GM19395 (cell line): ENCODE results near the gene FOXI3.
"Not testable (repeated sequence)": the region's sequence is repeated elsewhere in the genome, so short reads cannot be mapped to it uniquely, and the experiment has no call there.

ENCODE experiments used
- ATAC-seq: cut with Tn5 transposase; IDR thresholded peaks from one replicate; pipeline ENCODE4 v1.9.1; 2021; ENCODE audit warnings: mild to moderate bottlenecking, moderate library complexity; ENCODE audit not compliant: unreplicated experiment

FOXI3 gene

DNA sequence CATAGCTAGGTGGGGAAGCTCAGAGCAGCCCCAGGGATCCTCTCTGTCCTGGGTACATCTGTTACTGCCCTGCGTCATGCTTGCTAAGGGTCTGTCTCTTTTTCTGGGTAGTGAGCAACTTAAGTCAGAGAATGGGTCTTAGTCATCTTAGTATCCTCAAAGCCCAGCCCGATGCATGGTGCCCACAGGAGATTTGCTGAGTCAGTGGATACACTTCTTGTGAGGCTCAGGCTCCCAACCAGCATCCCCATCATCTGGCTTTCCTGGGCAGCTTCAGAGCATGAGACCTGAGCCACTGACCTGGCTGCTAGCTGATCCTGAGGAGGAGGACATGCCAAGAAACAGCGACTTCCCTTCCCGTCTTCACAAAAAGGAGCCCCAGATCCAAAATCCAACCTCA, 10.0 kb downstream of the FOXI3 start:
- ATAC-seq, result no peak

- ATAC-seq, result no peak
These were observed 10.4 kb downstream of the FOXI3 start for GRCh38 chr2:88442061-88442460.

GRCh38 chr2:88437010-88437409, 15.5 kb downstream of the FOXI3 start:
- no peak for ATAC-seq

- no peak for ATAC-seq
These were observed 22.6 kb downstream of the FOXI3 start for GRCh38 chr2:88429929-88430328.

DNA sequence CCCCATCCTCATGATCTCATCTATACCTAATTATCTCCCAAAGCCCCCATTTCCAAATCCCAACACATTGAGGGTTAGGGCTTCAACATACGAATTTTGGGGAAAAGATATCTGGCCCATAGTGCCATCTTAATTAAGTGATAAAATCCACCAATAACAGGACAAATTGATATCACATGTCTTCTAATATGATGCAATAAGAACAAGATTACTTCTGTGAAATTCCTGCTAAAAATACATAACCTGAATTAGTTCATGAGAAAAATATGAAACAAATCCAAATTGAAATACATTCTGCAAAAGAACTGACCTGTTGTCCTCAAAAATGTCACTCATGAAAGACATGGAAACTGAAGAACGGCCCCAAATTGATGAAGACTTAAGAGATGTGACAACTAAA, 28.8 kb downstream of the FOXI3 start:
- no peak for ATAC-seq

DNA sequence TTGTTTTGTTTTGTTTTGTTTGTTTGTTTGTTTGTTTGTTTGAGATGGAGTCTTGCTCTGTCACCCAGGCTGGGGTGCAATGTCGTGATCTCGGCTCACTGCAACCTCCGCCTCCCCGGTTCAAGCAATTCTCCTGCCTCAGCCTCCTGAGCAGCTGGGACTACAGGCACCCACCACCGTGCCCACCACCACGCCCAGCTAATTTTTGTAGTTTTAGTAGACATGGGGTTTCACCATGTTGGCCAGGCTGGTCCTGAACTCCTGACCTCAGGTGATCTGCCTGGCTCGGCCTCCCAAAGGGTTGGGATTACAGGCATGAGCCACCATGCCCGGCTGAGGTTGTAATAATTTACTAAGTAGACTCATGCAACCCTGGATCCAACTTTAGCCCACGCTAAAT, 33.4 kb downstream of the FOXI3 start:
- not testable (repeated sequence) for ATAC-seq

DNA sequence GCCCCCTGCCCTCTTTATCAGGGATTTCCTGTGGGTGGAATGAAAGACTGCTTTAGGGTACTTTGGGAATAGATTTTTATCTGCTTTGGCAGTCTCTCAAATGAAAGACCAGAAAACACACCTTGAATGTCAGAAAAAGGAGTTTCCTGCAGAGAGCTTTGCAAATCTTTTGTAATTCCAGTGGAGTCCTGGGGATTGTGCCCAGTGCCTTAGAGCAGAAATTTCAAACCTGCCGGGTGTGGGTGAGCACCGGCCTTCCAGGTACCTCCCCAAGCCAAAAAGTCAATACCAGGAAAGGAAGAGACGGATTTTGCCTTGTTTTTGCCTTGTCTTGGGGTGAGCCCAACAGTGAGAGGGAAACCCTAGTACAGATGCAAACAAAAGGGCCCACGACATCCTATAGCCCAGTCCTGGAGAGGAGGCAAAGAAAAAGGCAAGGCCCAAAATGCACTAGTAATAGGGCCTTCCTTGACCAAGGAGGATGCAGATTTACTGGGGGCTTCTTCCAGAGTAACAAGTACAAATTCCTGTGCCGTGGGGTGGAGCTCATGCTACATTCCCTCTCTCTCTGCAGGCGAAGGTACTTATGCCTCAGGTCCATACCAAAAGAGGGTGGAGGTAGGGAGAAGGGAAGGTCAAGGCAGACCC, 36.4 kb downstream of the FOXI3 start:
- ATAC-seq, result no peak

DNA sequence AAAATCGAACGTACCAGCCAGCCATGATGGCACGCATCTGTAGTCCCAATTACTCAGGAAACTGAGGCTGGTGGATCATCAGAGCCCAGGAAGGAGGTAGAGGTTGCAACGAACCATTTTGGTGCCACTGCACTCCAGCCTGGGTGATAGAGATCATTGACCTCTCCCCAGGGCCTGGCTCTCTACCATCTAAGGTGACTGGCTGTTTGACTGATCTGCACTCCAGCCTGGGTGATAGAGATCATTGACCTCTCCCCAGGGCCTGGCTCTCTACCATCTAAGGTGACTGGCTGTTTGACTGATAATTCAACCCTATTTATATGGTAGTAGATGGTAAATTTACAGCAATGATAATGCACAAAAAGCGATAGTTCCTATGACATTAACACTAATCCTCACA, 43.6 kb downstream of the FOXI3 start:
- ATAC-seq, result not testable (repeated sequence)

GRCh38 chr2:88400037-88400767, 52.3 kb downstream of the FOXI3 start:
- ATAC-seq, result no peak

GRCh38 chr2:88398180-88398579, 54.3 kb downstream of the FOXI3 start:
- ATAC-seq, result no peak
